Measurements from ENCODE around the gene PFKP.

Gene PFKP

DNA sequence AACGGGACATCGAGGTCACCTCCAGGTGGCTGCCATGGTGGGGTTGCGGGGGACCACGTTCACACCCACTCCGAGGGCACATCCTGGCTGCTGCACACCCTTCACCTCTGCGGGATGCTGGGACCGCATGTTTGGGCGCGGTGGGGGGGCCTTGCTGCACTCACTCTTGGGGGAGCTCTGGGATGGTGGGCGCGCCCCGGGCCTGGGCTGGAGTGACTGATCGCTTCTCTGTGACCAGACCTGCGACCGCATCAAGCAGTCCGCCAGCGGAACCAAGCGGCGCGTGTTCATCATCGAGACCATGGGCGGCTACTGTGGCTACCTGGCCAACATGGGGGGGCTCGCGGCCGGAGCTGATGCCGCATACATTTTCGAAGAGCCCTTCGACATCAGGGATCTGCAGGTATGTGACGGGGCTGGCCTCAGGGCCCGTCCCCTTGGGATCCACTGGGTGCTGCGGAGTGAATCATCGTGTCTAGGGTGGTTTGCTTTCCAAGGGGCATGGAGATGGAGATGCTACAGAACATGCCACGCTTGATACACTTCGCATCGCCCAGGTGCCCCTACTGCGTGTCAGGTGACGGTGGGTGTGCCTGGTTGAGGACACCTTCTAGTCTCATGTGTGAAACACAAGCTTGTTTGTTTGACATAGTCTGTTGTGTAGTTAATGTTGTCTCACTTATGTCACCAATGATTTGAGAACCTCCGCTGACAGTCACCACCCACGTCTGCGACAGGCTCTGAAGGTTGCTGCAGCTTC lies 62.4 kb downstream of the PFKP start:
- TF ChIP-seq SPI1 (IDR thresholded peaks at IDR 0.05; ENCODE audit: borderline replicate concordance, low read depth) (no peak), GABPA (IDR thresholded peaks at IDR 0.05; ENCODE audit: low read depth) (no peak), POLR2AphosphoS5 (IDR thresholded peaks at IDR 0.05; ENCODE audit: low read depth) (no peak)
- TF ChIP-seq, protein P1, sequence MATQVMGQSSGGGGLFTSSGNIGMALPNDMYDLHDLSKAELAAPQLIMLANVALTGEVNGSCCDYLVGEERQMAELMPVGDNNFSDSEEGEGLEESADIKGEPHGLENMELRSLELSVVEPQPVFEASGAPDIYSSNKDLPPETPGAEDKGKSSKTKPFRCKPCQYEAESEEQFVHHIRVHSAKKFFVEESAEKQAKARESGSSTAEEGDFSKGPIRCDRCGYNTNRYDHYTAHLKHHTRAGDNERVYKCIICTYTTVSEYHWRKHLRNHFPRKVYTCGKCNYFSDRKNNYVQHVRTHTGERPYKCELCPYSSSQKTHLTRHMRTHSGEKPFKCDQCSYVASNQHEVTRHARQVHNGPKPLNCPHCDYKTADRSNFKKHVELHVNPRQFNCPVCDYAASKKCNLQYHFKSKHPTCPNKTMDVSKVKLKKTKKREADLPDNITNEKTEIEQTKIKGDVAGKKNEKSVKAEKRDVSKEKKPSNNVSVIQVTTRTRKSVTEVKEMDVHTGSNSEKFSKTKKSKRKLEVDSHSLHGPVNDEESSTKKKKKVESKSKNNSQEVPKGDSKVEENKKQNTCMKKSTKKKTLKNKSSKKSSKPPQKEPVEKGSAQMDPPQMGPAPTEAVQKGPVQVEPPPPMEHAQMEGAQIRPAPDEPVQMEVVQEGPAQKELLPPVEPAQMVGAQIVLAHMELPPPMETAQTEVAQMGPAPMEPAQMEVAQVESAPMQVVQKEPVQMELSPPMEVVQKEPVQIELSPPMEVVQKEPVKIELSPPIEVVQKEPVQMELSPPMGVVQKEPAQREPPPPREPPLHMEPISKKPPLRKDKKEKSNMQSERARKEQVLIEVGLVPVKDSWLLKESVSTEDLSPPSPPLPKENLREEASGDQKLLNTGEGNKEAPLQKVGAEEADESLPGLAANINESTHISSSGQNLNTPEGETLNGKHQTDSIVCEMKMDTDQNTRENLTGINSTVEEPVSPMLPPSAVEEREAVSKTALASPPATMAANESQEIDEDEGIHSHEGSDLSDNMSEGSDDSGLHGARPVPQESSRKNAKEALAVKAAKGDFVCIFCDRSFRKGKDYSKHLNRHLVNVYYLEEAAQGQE (IDR thresholded peaks at IDR 0.05; ENCODE audit: insufficient replicate concordance, low read depth): no peak
- TF ChIP-seq, protein P2, sequence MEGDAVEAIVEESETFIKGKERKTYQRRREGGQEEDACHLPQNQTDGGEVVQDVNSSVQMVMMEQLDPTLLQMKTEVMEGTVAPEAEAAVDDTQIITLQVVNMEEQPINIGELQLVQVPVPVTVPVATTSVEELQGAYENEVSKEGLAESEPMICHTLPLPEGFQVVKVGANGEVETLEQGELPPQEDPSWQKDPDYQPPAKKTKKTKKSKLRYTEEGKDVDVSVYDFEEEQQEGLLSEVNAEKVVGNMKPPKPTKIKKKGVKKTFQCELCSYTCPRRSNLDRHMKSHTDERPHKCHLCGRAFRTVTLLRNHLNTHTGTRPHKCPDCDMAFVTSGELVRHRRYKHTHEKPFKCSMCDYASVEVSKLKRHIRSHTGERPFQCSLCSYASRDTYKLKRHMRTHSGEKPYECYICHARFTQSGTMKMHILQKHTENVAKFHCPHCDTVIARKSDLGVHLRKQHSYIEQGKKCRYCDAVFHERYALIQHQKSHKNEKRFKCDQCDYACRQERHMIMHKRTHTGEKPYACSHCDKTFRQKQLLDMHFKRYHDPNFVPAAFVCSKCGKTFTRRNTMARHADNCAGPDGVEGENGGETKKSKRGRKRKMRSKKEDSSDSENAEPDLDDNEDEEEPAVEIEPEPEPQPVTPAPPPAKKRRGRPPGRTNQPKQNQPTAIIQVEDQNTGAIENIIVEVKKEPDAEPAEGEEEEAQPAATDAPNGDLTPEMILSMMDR (IDR thresholded peaks at IDR 0.05; ENCODE audit: insufficient read depth, low read length): no peak
- DNase-seq (ENCODE audit: low read depth in 1 of 2, low spot score in 1 of 2): no peak
- no peak overlapping the region for H3K4me3 ChIP-seq (replicated peaks; ENCODE audit: insufficient read depth, low read length)
- no peak overlapping the region for H3K27ac ChIP-seq (replicated peaks)
- H3K27me3 ChIP-seq (ENCODE audit: insufficient read depth, poor library complexity, severe bottlenecking): no peaks in the 10 kb centered on the region

DNA sequence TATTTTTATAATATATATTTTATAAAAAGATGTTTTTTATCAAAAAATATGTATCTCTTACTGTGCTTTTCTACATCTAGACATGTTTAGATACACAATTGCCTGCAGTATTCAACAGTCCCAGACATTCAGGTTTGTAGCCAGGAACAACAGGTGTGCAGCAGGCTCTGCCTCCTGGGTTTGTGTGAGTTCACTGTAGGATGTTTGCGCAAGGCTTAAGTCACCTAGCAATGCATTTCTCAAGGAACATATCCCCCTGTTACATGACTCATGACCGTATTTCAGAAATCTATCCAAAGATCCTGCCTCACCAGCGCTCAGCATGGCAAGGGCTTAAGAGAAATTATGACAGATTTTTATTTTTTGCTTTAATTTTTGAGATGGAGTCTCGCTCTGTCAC lies 63.8 kb downstream of the PFKP start:
- Histone ChIP-seq H3K27ac (replicated peaks) (no peak overlapping the region), H3K4me3 (replicated peaks; ENCODE audit: insufficient read depth, low read length) (no peak overlapping the region), H3K27me3 (ENCODE audit: insufficient read depth, poor library complexity, severe bottlenecking) (no peaks in the 10 kb centered on the region)
- DNase-seq (ENCODE audit: low read depth in 1 of 2, low spot score in 1 of 2): no peak
- TF ChIP-seq, protein P2 (IDR thresholded peaks at IDR 0.05; ENCODE audit: insufficient read depth, low read length): no peak
- TF ChIP-seq POLR2AphosphoS5 (IDR thresholded peaks at IDR 0.05; ENCODE audit: low read depth): no peak
- no peak for TF ChIP-seq GABPA (IDR thresholded peaks at IDR 0.05; ENCODE audit: low read depth)
- TF ChIP-seq, protein P1 (IDR thresholded peaks at IDR 0.05; ENCODE audit: insufficient replicate concordance, low read depth): no peak
- no peak for TF ChIP-seq SPI1 (IDR thresholded peaks at IDR 0.05; ENCODE audit: borderline replicate concordance, low read depth)

DNA sequence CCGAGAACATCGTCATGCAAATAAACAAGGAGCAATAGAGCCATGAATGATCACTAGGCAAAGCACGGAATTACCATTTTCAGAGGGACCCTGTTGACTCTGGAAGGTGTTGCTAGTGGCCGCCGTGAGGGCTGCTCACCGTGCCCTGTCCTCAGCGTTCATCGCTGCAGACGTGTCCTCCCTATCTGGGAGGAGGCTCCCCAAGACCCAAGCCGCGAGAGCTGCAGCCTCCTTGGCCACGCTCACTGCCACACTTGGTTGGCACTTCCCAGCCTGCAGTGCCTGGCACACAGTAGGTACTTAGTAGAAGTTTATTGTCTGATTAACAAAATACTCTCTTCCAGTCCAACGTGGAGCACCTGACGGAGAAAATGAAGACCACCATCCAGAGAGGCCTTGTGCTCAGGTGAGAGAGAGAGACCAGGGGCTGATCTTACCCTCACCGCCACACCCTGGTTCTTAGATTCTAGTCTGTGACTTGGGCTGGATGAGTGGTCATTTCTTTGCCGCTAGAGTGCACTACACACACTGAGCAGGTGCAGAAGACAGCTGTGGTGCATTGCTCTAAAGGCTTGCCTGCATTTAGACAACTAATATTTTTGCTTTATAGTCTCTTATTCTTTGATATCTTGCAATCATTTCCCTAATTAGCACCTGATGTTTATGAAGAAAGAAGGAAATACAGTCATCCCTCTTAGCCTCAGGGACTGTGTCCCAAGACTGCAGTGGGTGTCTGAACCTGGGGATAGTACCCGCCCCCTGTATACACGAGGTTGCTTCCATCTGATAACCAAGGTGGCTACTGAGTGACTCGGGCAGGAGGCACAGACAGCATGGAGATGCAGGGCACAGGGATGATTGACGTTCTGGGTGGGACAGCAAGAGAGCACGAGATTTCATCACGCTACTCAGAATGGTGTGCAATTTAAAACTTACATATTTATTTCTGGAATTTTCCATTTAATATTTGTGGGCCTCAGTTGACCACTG lies 65.0 kb downstream of the PFKP start:
- Histone ChIP-seq H3K27ac (replicated peaks) (no peak overlapping the region), H3K27me3 (ENCODE audit: insufficient read depth, poor library complexity, severe bottlenecking) (no peaks in the 10 kb centered on the region), H3K4me3 (replicated peaks; ENCODE audit: insufficient read depth, low read length) (no peak overlapping the region)
- no peak for DNase-seq (ENCODE audit: low read depth in 1 of 2, low spot score in 1 of 2)
- no peak for TF ChIP-seq GABPA (IDR thresholded peaks at IDR 0.05; ENCODE audit: low read depth)
- TF ChIP-seq, protein P2 (IDR thresholded peaks at IDR 0.05; ENCODE audit: insufficient read depth, low read length): no peak
- no peak for TF ChIP-seq POLR2AphosphoS5 (IDR thresholded peaks at IDR 0.05; ENCODE audit: low read depth)
- TF ChIP-seq SPI1 (IDR thresholded peaks at IDR 0.05; ENCODE audit: borderline replicate concordance, low read depth): no peak
- TF ChIP-seq, protein P1 (IDR thresholded peaks at IDR 0.05; ENCODE audit: insufficient replicate concordance, low read depth): no peak

All from HL-60 (cell line).